ENCODE measurements around the gene RASA3.

The RASA3 gene

DNA sequence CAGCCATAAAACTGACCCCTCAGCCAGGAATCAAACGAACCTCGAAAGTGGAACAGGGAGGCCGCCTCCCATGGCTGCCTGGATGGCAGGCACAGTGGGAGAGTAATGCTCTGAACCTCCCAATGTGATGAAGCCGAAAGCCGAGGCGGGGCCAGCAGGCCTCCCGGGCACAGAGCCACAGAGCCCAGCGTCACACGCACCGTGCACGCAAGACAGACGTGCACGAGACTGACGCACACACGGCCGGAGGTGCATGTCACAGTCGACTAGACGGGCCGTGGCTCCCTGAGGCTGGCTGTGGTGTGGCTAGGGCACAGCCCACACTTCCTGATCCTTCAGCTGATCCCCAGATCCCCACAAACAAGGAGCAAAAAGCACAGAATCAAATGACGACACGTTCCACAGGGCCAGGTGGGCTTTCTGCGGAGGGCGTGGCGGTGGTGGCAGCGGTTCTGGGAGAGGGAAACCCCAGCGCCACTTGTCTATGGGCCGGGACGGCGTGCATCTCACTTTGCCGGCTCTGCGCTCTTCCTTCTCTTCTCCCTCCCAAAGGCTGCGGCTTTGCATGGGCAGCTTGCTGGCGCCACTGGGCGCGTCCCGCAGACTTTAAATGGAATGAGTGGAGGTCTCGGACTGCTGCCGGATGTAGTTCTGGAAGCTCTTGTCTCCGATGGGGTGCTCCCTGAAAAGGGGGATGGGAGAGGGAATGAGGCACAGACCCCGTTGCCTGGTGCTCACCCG, 153.5 kb downstream of the RASA3 start:
- Histone ChIP-seq H3K79me2 (ENCODE audit: low read length) (no peaks in the 10 kb centered on the region), H3K4me2 (ENCODE audit: low read length) (no peak overlapping the region), H3K9me3 (ENCODE audit: insufficient read depth, low read length) (no peaks in the 10 kb centered on the region), H3K4me3 (ENCODE audit: low read length) (no peak overlapping the region), H3K27ac (ENCODE audit: low read length) (no peak overlapping the region), H3K36me3 (replicated peaks; ENCODE audit: low read depth, low read length) (no peaks in the 10 kb centered on the region), H2AFZ (ENCODE audit: low read depth, low read length) (no peak overlapping the region), H3K9ac (ENCODE audit: low read length) (no peak overlapping the region), H3K4me1 (ENCODE audit: low read length) (no peaks in the 10 kb centered on the region), H4K20me1 (ENCODE audit: insufficient read depth, low read length) (no peaks in the 10 kb centered on the region), H3K27me3 (ENCODE audit: low read depth, low read length) (no peaks in the 10 kb centered on the region)
- no peak for TF ChIP-seq EZH2phosphoT487 (IDR thresholded peaks at IDR 0.05; ENCODE audit: low read depth)
- TF ChIP-seq, protein P1, sequence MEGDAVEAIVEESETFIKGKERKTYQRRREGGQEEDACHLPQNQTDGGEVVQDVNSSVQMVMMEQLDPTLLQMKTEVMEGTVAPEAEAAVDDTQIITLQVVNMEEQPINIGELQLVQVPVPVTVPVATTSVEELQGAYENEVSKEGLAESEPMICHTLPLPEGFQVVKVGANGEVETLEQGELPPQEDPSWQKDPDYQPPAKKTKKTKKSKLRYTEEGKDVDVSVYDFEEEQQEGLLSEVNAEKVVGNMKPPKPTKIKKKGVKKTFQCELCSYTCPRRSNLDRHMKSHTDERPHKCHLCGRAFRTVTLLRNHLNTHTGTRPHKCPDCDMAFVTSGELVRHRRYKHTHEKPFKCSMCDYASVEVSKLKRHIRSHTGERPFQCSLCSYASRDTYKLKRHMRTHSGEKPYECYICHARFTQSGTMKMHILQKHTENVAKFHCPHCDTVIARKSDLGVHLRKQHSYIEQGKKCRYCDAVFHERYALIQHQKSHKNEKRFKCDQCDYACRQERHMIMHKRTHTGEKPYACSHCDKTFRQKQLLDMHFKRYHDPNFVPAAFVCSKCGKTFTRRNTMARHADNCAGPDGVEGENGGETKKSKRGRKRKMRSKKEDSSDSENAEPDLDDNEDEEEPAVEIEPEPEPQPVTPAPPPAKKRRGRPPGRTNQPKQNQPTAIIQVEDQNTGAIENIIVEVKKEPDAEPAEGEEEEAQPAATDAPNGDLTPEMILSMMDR (IDR thresholded peaks at IDR 0.05; ENCODE audit: low read depth, low read length), result no peak

DNA sequence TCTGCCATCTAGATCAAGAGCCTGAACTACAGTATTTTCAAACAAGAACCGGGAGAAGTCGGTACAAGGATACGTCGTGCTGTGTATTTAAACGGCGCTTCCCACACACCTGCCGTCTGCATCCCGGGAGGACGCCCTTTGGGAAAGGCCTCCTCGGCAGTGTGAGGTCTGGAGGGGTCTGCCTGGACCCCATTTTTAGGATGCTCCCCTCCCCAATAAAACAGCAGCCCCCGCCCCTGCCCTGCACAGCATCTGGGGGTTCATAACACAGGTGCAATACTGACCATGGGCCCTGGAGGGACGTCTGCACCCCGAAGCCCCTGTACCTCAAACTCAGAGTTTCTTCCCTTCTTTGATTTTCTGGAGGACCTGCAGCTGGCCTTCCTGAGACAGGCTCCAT, 154.4 kb downstream of the RASA3 start:
- H3K9ac ChIP-seq (ENCODE audit: low read length), result no peak overlapping the region
- H3K9me3 ChIP-seq (ENCODE audit: insufficient read depth, low read length), result no peaks in the 10 kb centered on the region
- no peak overlapping the region for H3K4me3 ChIP-seq (ENCODE audit: low read length)
- no peak overlapping the region for H2AFZ ChIP-seq (ENCODE audit: low read depth, low read length)
- no peak overlapping the region for H3K4me2 ChIP-seq (ENCODE audit: low read length)
- H3K79me2 ChIP-seq (ENCODE audit: low read length), result no peaks in the 10 kb centered on the region
- H4K20me1 ChIP-seq (ENCODE audit: insufficient read depth, low read length), result no peaks in the 10 kb centered on the region
- H3K27ac ChIP-seq (ENCODE audit: low read length), result no peak overlapping the region
- H3K36me3 ChIP-seq (replicated peaks; ENCODE audit: low read depth, low read length), result no peaks in the 10 kb centered on the region
- H3K27me3 ChIP-seq (ENCODE audit: low read depth, low read length), result no peaks in the 10 kb centered on the region
- no peaks in the 10 kb centered on the region for H3K4me1 ChIP-seq (ENCODE audit: low read length)
- no peak for TF ChIP-seq EZH2phosphoT487 (IDR thresholded peaks at IDR 0.05; ENCODE audit: low read depth)
- TF ChIP-seq, protein P1 (IDR thresholded peaks at IDR 0.05; ENCODE audit: low read depth, low read length), result no peak

DNA sequence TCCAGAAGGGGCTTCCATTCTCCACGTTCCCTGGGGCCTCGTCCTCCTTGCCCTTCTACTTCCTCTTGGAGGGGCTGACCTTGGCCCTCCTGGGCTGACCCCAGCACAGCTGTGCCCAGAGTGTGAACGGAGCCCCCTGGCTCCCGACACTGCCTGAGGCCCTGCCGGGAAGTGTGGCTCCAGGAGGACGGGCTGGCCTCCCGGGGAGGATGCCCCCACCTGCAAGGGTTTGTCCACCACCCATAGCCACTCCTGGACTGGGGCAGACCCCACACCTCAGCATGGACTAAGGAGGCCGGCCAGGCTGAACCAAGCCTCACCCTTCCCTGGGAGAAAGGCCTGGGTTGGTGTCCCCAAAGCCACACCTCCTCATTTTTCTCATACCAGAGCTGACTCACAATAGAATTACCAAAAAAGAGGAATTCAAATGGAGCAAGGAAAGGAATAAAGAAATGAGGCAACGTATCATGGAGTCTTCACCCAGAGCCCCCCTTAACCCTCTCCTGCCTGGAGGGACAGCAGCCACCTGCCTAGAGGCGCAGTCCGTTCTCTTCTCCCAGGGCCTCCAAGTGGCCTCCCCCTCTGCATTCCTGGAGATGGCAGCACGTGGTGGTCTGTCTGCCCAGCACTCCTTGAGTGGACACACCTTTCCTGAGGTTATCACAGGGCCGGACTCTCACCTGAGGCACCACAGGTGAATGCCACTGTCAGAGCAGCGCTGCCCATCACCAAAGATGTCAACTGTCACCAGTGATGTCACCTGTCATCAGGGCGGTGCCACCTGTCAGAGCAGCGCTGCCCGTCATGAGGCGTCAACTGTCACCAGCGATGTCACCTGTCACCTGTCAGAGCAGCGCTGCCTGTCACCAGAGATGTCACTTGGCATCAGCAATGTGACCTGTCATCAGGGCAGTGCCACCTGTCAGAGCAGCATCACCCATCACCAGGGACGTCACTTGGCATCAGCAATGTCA, 155.4 kb downstream of the RASA3 start:
- no peak for TF ChIP-seq EZH2phosphoT487 (IDR thresholded peaks at IDR 0.05; ENCODE audit: low read depth)
- TF ChIP-seq, protein P1 (IDR thresholded peaks at IDR 0.05; ENCODE audit: low read depth, low read length), result no peak
- H3K9me3 ChIP-seq (ENCODE audit: insufficient read depth, low read length), result peaks cover 3% of the 10 kb centered on the region; the same call in 1 of the 2 replicates
- H3K4me2 ChIP-seq (ENCODE audit: low read length), result no peak overlapping the region
- H3K79me2 ChIP-seq (ENCODE audit: low read length), result no peaks in the 10 kb centered on the region
- H3K27ac ChIP-seq (ENCODE audit: low read length), result no peak overlapping the region
- H3K36me3 ChIP-seq (replicated peaks; ENCODE audit: low read depth, low read length), result no peaks in the 10 kb centered on the region
- no peak overlapping the region for H3K4me3 ChIP-seq (ENCODE audit: low read length)
- no peak overlapping the region for H3K9ac ChIP-seq (ENCODE audit: low read length)
- H3K4me1 ChIP-seq (ENCODE audit: low read length), result no peaks in the 10 kb centered on the region
- H2AFZ ChIP-seq (ENCODE audit: low read depth, low read length), result no peak overlapping the region
- no peaks in the 10 kb centered on the region for H3K27me3 ChIP-seq (ENCODE audit: low read depth, low read length)
- no peaks in the 10 kb centered on the region for H4K20me1 ChIP-seq (ENCODE audit: insufficient read depth, low read length)

DNA sequence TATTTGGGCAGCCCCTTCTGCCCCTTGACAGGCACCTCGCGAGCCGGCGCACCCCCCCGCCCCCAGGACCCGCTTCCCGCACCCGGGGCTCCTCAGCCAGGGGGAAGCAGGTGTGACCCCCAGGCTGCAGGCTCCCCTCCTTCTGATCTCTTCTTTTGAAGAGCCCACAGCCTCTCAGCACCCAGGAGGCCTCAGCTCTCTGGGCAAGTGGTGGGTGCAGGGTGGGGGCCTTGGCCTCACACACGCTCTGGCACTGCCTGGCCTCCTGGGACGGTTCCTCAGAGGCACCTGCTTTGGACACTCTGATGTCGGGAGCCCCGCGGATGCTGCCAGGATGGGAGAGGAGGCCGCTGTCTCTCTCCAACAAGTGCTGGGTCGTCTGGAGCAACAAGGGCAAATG, 157.0 kb downstream of the RASA3 start:
- Histone ChIP-seq H3K36me3 (replicated peaks; ENCODE audit: low read depth, low read length) (no peaks in the 10 kb centered on the region), H3K79me2 (ENCODE audit: low read length) (no peaks in the 10 kb centered on the region), H3K9me3 (ENCODE audit: insufficient read depth, low read length) (peaks cover 5% of the 10 kb centered on the region; the same call in 1 of the 2 replicates), H3K4me1 (ENCODE audit: low read length) (no peaks in the 10 kb centered on the region), H3K27ac (ENCODE audit: low read length) (no peak overlapping the region), H2AFZ (ENCODE audit: low read depth, low read length) (no peak overlapping the region), H3K4me3 (ENCODE audit: low read length) (no peak overlapping the region), H3K4me2 (ENCODE audit: low read length) (no peak overlapping the region), H3K27me3 (ENCODE audit: low read depth, low read length) (no peaks in the 10 kb centered on the region), H3K9ac (ENCODE audit: low read length) (no peak overlapping the region), H4K20me1 (ENCODE audit: insufficient read depth, low read length) (no peaks in the 10 kb centered on the region)
- TF ChIP-seq, protein P1 (IDR thresholded peaks at IDR 0.05; ENCODE audit: low read depth, low read length), result no peak
- TF ChIP-seq EZH2phosphoT487 (IDR thresholded peaks at IDR 0.05; ENCODE audit: low read depth), result no peak

All from OCI-LY3 (cell line).